Breast epithelium (tissue), 4 donors: ENCODE results near the gene ZNF785. TPM values are rescaled to one million over a fixed set of nuclear protein-coding genes. Genes with fewer than 3 reads are reported as not detected.
A peak's percentile ranks its signal among the peaks of the same experiment; 100 is the strongest.

Experiments
- DNase-seq, 2 donors: peaks; one replicate each; pipeline ENCODE4 v3.0.0-alpha.2; 2019; ENCODE audit warnings: low spot score in 2 of 2
- H3K27ac ChIP-seq, 2 donors: fragments of 200-600 bp; sonication (generic) in 1 of 2; one replicate each; pipeline ENCODE4 v1.5.1; 2016 to 2019; ENCODE audit warnings: mild to moderate bottlenecking in 1 of 2
- H3K27me3 ChIP-seq, 2 donors: fragments of 200-600 bp; sonication (generic) in 1 of 2; one replicate each; pipeline versions ENCODE4 v1.5.1 to v1.6.0; 2017 to 2019; ENCODE audit warnings: control low read depth in 1 of 2, mild to moderate bottlenecking in 1 of 2
- H3K36me3 ChIP-seq: fragments of 200-600 bp; one replicate; pipeline ENCODE4 v1.5.1; 2019
- H3K4me1 ChIP-seq, 2 donors: fragments of 200-600 bp; sonication (generic); one replicate each; pipeline ENCODE4 v1.5.1; 2016 to 2019; ENCODE audit warnings: control low read depth in 1 of 2
- H3K4me3 ChIP-seq, 3 donors: fragments of 200-600 bp; sonication (generic); 1 replicate in 2 of 3; 2 replicates in 1 of 3; pipeline ENCODE4 v1.5.1; 2016 to 2019; ENCODE audit warnings: mild to moderate bottlenecking in 3 of 3, moderate library complexity in 2 of 3
- H3K9me3 ChIP-seq, 2 donors: fragments of 200-600 bp; sonication (generic) in 1 of 2; one replicate each; pipeline ENCODE4 v1.5.1; 2016 to 2019; ENCODE audit warnings: control low read depth in 1 of 2
- POLR2A ChIP-seq: fragments of 450-650 bp; IDR thresholded peaks from one replicate; pipeline ENCODE4 v1.6.1; 2016; ENCODE audit warnings: antibody characterized with exemption, mild to moderate bottlenecking, moderate library complexity
- POLR2AphosphoS5 ChIP-seq, 3 donors: sonication (generic); formaldehyde crosslinking; IDR thresholded peaks; one replicate each; pipeline ENCODE4 v1.6.1; 2017; ENCODE audit warnings: antibody characterized with exemption in 3 of 3
- intact Hi-C: fragments of 100-400 bp; cut with DNase I; formaldehyde crosslinking; loops from one replicate; pipeline ENCODE4 v1.15.1; 2023; ENCODE audit warnings: low total_unique reads
- total RNA-seq, 3 donors: library from RNA; depleted of rRNA; stranded (reverse); fragments of >200 nt; gene quantifications; one replicate each; pipeline ENCODE4 v1.1.0, GENCODE V29; 2016
- TF ChIP-seq, protein P1 (sequence below), 3 donors: fragments of 450-650 bp; IDR thresholded peaks; one replicate each; pipeline ENCODE4 v1.5.1; 2016 to 2017; ENCODE audit warnings: antibody characterized with exemption in 3 of 3, mild to moderate bottlenecking in 3 of 3, moderate library complexity in 3 of 3

The ZNF785 gene
- total RNA-seq, 3 donors from 2014 or later: 6.7 to 14.4 (median 12.0) TPM

- H3K27ac ChIP-seq: peak within 1 kb of the TSS; percentile 98
- H3K4me3 ChIP-seq: peak within 1 kb of the TSS; percentile 80 to 89 (median 84)
- DNase-seq: peak; percentile 95 to 97
- TF ChIP-seq, protein P1, sequence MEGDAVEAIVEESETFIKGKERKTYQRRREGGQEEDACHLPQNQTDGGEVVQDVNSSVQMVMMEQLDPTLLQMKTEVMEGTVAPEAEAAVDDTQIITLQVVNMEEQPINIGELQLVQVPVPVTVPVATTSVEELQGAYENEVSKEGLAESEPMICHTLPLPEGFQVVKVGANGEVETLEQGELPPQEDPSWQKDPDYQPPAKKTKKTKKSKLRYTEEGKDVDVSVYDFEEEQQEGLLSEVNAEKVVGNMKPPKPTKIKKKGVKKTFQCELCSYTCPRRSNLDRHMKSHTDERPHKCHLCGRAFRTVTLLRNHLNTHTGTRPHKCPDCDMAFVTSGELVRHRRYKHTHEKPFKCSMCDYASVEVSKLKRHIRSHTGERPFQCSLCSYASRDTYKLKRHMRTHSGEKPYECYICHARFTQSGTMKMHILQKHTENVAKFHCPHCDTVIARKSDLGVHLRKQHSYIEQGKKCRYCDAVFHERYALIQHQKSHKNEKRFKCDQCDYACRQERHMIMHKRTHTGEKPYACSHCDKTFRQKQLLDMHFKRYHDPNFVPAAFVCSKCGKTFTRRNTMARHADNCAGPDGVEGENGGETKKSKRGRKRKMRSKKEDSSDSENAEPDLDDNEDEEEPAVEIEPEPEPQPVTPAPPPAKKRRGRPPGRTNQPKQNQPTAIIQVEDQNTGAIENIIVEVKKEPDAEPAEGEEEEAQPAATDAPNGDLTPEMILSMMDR (IDR thresholded peaks at IDR 0.05): peak in 1 of 3 donors; percentile 24
- TF ChIP-seq POLR2A: no peak
- TF ChIP-seq POLR2AphosphoS5 (IDR thresholded peaks at IDR 0.05): peak; percentile 56 to 90 (median 85)
- no peaks in the 10 kb centered on the region for H3K27me3 ChIP-seq
- H3K36me3 ChIP-seq: no peaks in the 10 kb centered on the region
- H3K9me3 ChIP-seq: no peaks in the 10 kb centered on the region
- intact Hi-C loops: no loop called here
- H3K4me1 ChIP-seq: peaks cover 3 to 8% of the 10 kb centered on the region in 2 donors
Observed at GRCh38 chr16:30571445-30572322, 13.8 kb downstream of the ZNF785 start, which contains the start of gene ZNF688. ZNF688 (minus strand) TSS chr16:30571714; CDS start chr16:30571629, 85 bp downstream.

DNA sequence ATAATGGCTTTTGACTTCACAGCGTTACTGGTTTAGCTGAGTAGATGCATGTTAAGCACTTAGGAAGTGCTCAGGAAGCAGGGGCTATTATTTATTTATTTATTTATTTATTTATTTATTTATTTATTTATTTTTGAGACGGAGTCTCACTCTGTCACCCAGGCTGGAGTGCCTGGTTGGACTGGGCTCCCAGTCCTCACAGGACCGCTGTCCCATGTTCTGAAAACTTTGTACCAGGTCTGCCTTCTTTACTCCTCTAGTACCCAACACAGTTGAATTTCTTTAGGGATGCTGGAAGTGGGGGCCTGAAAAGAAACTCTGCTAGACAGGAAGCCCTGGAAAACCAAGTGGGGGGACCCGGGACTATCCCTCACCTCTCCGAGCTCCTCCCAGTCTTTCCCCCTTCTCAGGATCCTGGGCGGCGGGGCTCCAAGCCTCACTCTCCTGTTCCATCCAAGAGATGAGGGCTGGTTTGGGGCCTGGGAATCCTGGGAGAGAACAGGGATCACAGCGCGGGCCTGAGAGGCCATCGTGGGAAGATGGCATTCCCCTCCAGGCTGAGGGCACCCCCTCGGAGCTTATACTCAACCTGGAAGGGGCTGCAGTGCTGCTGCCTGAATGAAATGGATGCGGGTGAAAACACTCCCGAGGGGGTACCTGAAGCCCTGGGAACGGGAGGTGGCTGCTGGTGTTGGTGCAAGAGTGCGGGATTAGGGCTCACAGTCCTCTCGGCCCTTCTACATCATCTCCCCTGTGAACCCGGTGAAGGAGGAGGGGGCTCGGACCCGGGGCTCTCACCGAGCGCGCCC, 14.7 kb downstream of the ZNF785 start:
- Histone ChIP-seq H3K9me3 (no peaks in the 10 kb centered on the region), H3K4me3 (peak overlapping the region; percentile 80 to 89 (median 84)), H3K4me1 (peaks cover 3 to 8% of the 10 kb centered on the region in 2 donors), H3K27ac (peak overlapping the region; percentile 98), H3K27me3 (no peaks in the 10 kb centered on the region), H3K36me3 (no peaks in the 10 kb centered on the region)
- intact Hi-C loops: no loop called here
- DNase-seq: no peak
- TF ChIP-seq, protein P1 (IDR thresholded peaks at IDR 0.05): no peak
- TF ChIP-seq POLR2A (no peak), POLR2AphosphoS5 (IDR thresholded peaks at IDR 0.05) (no peak)

- Histone ChIP-seq H3K27me3 (no peaks in the 10 kb centered on the region), H3K27ac (peak overlapping the region; percentile 49 to 98), H3K4me3 (peak overlapping the region in 2 of 3 donors; percentile 84 to 89), H3K4me1 (peaks cover 3 to 8% of the 10 kb centered on the region in 2 donors), H3K9me3 (no peaks in the 10 kb centered on the region), H3K36me3 (no peaks in the 10 kb centered on the region)
- DNase-seq: no peak
- intact Hi-C loops: no loop called here
- no peak for TF ChIP-seq POLR2AphosphoS5 (IDR thresholded peaks at IDR 0.05)
- TF ChIP-seq POLR2A: no peak
- TF ChIP-seq, protein P1 (IDR thresholded peaks at IDR 0.05): no peak
Observed at GRCh38 chr16:30569746-30570635, 15.5 kb downstream of the ZNF785 start.

DNA sequence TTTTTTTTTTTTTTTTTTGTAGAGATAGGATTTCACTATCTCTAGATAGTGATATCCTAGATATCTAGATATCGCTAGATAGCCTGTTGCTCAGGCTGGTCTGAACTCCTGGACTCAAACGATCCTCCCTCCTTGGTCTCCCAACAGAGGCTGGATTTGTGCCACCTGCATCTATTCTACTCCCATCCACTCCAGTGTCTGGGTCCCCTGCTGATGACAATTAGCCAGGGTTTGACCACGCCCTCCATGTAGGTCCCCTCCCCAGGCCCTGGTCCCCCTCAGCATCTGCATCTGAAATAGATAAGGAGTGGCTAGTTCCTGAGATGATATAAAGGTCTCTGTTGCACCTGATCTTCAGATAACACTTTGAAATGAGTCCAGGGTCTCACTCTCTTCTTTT, 16.2 kb downstream of the ZNF785 start:
- no peak for DNase-seq
- Histone ChIP-seq H3K4me3 (no peak overlapping the region), H3K27ac (no peak overlapping the region), H3K9me3 (no peaks in the 10 kb centered on the region), H3K4me1 (peaks cover 3 to 8% of the 10 kb centered on the region in 2 donors), H3K36me3 (no peaks in the 10 kb centered on the region), H3K27me3 (no peaks in the 10 kb centered on the region)
- no peak for TF ChIP-seq POLR2AphosphoS5 (IDR thresholded peaks at IDR 0.05)
- TF ChIP-seq, protein P1 (IDR thresholded peaks at IDR 0.05): no peak
- no peak for TF ChIP-seq POLR2A
- intact Hi-C loops: no loop called here
